HG03045 (cell line): ENCODE data around the gene TMEM151B.
"Not testable (repeated sequence)": the region's sequence is repeated elsewhere in the genome, so short reads cannot be mapped to it uniquely, and the experiment has no call there.

ENCODE experiments used
- ATAC-seq: cut with Tn5 transposase; IDR thresholded peaks from one replicate; pipeline ENCODE4 v1.9.1; 2021; ENCODE audit warnings: mild to moderate bottlenecking, moderate library complexity; ENCODE audit not compliant: unreplicated experiment

The TMEM151B gene

GRCh38 chr6:44269921-44270525 lies at the start of gene TMEM151B:
TMEM151B (plus strand) TSS chr6:44270450; CDS start chr6:44270743, 293 bp downstream.
- no peak for ATAC-seq

- no peak for ATAC-seq
These were observed 49.3 kb upstream of the TMEM151B start for GRCh38 chr6:44220913-44221290.

DNA sequence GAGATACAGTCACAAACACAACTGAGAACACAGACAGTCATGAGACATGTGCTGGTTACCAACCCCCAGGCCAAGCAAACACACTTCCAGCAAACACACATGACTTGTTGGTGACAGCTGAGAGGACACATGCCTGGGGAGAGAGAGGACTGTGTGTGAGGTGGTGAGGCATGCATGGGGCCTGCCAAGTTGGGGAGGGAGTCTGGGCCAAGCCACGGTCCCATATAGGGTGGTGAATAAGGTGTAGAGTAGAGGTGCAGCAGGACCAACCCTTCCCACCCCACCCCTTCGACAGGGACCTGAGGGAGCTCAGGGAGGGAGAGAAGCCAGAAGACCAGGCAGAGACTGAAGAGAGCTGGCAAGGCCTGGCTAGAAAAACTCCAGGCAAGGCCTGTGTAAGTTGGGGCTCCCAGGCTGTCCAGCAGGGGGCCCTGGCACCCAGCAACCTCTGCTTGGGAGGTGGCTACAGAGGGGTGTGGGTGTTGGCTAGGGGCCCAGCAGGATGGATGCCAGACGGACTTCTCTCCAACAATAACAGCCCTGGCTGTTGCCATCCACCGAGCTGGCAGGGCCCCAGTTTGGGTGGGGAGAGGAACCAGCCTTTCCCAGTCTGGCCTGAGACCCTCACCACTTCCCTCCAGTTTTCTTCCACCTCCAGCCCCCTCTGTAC lies 48.8 kb upstream of the TMEM151B start:
- no peak for ATAC-seq

GRCh38 chr6:44221961-44222335 lies 48.3 kb upstream of the TMEM151B start:
- ATAC-seq: no peak

GRCh38 chr6:44222486-44223318 lies 47.5 kb upstream of the TMEM151B start:
- ATAC-seq: no peak

DNA sequence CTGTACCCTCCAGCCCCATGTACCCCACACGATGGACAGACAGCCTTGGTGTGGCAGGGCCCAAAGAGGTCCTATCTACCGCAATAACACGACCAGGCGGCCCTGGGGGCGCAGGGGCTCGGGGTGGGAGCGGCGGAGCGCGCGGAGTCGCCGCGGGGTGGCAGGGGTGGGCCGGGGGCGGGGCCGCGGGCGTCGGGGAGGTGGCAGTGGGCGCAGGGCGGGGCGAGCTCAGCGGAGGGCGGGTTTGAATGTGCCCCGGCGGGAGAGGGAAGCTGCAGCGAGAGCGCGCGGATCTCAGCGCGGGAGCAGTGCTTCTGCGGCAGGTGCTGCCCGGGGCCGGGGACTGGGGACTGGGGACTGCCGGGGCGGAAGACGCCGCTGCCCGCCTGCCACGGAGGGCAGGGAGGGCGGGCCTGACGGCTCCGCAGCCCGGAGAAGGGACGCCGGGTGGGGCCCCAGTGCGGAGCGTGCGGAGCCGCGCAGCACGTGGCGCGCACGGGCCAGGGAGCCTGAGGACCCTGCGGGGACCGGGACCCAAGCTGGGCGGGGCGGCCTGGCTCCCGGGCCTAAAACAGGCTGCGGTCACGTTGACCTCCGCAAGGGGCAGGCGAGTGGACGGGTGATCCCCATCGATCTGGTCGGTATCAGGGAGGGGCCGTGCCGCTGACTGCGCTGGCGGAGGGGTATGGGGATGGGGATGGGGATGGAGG lies 46.8 kb upstream of the TMEM151B start, which contains the start of gene SLC29A1:
Gene SLC29A1 (plus strand): TSS at position 277 of the 710 bp plus-strand sequence. CDS start 3,719 bp downstream, outside the sequence.
- peak; percentile 56 for ATAC-seq

DNA sequence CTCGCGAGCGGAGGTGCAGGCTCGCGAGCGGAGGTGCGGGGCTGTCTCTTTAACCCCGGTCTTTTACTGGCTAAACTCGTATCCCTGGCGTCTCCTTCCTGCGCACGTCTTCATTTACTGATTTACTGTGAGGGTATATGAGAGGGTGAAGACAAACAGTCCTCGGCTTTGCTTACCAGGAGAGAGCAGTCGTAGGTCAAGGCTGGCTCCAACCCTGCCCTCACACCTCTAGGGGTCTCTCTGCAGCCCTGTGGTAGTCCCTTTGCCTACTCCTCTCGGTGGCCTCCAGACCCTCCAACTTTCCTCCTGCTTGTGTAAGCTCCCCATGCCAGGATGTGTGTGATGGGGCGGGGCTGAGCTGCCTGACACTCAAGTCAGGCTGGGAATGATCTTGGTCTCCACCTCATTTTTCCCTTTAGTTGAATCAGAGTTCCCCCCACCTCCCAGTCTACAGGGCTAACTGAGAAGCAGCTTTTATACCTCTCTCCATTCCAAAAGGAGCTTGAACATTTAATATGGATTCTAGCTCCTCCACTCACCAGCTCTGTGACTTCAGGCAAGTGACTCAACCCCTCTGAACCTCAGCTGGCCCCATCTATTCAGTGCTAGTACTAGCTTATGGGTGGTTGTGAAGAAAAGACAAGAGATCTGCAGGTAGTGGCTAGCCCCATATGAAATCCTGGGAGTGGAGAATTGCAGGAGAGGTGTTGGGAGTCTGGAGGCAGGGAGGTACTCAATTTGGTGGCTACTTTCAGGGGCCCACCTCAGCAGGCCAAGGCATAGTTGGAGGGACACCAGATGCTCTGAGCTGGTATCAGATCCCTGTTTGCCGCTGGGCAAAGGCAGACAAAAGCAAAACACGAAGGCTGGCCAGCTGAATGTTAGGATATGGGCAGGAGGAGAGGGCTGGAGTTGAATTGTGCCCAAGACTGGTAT lies 46.0 kb upstream of the TMEM151B start:
- ATAC-seq: no peak

DNA sequence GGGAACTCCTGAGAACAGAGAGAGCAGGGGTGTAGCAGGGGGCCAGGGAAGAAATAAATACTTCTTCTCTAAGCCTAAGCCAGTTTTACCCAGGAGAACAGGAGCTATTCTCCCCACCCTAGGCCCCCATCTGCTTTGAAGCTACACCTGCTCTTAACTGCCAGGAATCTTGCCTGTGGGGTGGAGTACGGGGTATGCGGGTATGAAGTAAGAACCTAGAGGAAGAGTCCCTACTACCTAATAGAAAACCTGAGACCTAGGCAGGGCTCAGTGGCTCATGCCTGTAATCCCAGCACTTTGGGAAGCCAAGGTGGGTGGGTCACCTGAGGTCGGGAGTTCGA lies 45.3 kb upstream of the TMEM151B start:
- no peak for ATAC-seq

- ATAC-seq: no peak
These were observed 44.5 kb upstream of the TMEM151B start for GRCh38 chr6:44225579-44226325.

DNA sequence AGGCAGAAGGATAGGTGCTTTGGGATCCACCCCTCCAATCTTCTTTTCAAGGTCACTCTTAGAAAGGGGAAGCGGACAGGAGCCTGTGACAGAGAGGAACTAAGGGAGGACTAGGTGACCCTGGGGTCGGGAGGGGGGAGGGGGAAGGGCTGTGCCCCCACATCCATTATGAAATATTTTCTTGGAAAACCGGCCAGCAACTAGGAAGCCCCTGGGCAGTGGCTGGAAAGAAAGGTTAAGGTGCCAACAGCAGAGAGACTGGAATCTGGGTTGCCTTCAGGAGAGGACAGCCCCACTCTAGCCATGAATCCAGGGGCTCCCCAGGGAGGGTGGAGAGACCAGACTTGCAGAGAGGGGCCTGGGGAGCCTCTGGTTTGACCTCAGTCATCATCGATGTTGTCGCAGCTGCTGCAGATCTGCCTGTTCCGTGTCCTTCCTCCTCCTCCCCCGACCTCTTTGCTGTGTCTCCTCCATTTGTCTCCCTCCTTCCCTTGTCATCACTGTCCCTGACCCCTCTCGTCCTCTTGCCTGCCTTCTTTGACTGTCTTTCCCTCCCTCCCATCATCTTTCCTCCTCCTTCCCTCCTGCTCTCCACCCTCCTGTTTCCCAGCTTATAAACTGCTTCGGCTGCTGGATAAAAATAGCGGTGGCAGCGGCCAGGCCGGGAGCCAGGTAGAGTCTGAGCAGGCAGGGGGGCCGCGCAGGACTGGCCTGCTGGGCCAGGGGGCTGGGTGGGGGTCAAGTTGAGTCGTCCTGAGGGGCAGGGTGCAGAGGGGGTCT lies 43.7 kb upstream of the TMEM151B start:
- no peak for ATAC-seq

- ATAC-seq: no peak
These were observed 43.0 kb upstream of the TMEM151B start for GRCh38 chr6:44227148-44227793.

- no peak for ATAC-seq
These were observed 42.2 kb upstream of the TMEM151B start for GRCh38 chr6:44228031-44228430.

GRCh38 chr6:44228433-44228832 lies 41.8 kb upstream of the TMEM151B start:
- no peak for ATAC-seq

- ATAC-seq: no peak
These were observed 41.4 kb upstream of the TMEM151B start for GRCh38 chr6:44228836-44229235.

- no peak for ATAC-seq
These were observed 40.7 kb upstream of the TMEM151B start for GRCh38 chr6:44229376-44230033.

- no peak for ATAC-seq
These were observed 40.1 kb upstream of the TMEM151B start for GRCh38 chr6:44230034-44230675.

DNA sequence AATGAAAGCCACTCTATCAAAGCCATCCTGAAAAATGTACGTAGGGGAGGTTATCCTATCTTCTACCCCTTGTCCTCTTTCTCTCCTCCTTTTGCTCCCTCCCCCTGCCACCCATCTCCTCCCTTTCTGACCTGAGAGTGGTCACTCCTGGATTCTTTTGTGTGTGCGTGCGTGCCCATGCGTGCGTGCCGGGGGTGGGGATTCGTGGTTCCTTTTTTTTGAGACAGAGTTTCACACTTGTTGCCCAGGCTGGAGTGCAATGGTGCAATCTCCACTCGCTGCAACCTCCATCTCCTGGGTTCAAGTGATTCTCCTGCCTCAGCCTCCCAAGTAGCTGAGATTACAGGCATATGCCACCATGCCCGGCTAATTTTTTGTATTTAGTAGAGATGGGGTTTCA lies 38.8 kb upstream of the TMEM151B start:
- ATAC-seq: not testable (repeated sequence)
